ENCODE data around the gene GXYLT1.

- peak in 5 of 12 donors; percentile 10 to 40 (median 31) for TF ChIP-seq CTCF (IDR thresholded peaks at IDR 0.05)
- no peak for TF ChIP-seq POLR2A (IDR thresholded peaks at IDR 0.05)
Measured at GRCh38 chr12:42104087-42104486, 40.6 kb downstream of the GXYLT1 start.

All from heart left ventricle (tissue), 13 donors.